GM12872 (cell line): Measurements from ENCODE around the gene ASCL5.

ENCODE experiments used
- CTCF ChIP-seq: IDR thresholded peaks from 3 replicates; pipeline ENCODE4 v1.5.1; 2011; ENCODE audit warnings: low read depth, mild to moderate bottlenecking, low read length, moderate library complexity; ENCODE audit not compliant: insufficient read depth

Gene ASCL5

GRCh38 chr1:201116091-201116490, 10.9 kb downstream of the ASCL5 start:
- TF ChIP-seq CTCF = no peak

- no peak for TF ChIP-seq CTCF
These were observed 11.5 kb downstream of the ASCL5 start for GRCh38 chr1:201115390-201115937.

- peak; percentile 88 for TF ChIP-seq CTCF
These were observed 12.5 kb downstream of the ASCL5 start for GRCh38 chr1:201114245-201115131.

GRCh38 chr1:201113451-201114244, 13.3 kb downstream of the ASCL5 start:
- TF ChIP-seq CTCF = no peak

GRCh38 chr1:201112926-201113325, 14.1 kb downstream of the ASCL5 start:
- no peak for TF ChIP-seq CTCF

GRCh38 chr1:201112173-201112731, 14.7 kb downstream of the ASCL5 start, which contains the start of gene CACNA1S:
CACNA1S (minus strand) TSS chr1:201112426; CDS start chr1:201112339, 87 bp downstream.
- TF ChIP-seq CTCF = no peak

GRCh38 chr1:201111672-201112071, 15.3 kb downstream of the ASCL5 start:
- TF ChIP-seq CTCF = no peak
